GM08714 (cell line): ENCODE results near the gene CEP104.

ENCODE experiments used
- H3K4me3 ChIP-seq: fragments of 200-500 bp; sonication (Bioruptor generic); 2 replicates; pipeline ENCODE4 v1.5.1; 2014; ENCODE audit warnings: mild to moderate bottlenecking, low read length, inconsistent platforms
- ZNF274 ChIP-seq: IDR thresholded peaks from 2 replicates; pipeline ENCODE4 v1.6.1; 2012; ENCODE audit warnings: mild to moderate bottlenecking, low read depth, low read length

CEP104 gene

DNA sequence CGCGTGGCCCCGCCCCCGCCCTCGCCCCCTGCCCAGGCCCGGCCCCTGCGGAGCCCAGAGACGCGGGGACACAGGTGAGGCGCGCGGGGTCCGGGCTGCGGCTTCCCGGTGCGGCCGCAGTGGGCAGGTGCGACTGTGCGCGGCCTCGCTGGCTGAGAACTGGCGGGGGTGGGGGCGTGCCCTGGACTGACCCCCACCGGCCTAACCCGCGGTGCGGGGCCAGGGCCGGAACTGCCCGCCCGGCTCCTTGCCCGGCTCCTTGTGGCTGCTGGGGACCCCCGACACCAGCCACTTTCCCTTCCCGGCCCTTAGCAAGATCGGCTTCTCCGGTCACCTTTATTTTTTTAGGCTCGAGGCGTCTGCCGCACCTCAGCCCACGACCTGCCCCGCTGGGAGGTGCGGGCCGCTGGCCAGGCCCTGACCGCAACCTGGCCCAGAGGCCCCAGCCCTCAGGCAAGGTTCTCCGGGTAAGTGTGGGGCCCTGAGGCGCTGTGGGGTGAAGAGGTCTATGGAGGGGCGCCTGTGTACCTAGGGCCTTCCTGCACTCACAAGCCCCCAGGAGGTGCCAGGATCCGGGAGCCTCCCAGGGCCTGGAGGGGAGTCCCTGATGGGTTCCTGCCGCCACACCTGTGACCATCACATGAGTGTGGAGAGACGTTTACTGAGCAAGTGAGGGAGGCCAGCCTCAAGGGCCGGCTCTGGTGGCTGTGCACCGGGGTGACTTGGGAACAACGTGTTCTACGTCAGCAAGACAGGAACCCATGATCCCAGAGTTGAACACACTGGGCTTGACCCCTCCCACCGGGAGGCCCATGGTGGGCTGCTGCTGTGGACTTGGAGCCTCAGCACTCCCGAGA lies 84.1 kb downstream of the CEP104 start, which contains the start of gene SMIM1:
SMIM1 (plus strand) TSS at position 35 of the 857 bp plus-strand sequence. CDS start 2,625 bp downstream, outside the sequence.
- TF ChIP-seq ZNF274: no peak
- H3K4me3 ChIP-seq: peak within 1 kb of the TSS; percentile 65; the same call in 1 of the 2 replicates

- H3K4me3 ChIP-seq: peak overlapping the region; percentile 65; the same call in 1 of the 2 replicates
- no peak for TF ChIP-seq ZNF274
Observed at GRCh38 chr1:3772027-3772714, 84.8 kb downstream of the CEP104 start.

GRCh38 chr1:3771108-3772026 lies 85.6 kb downstream of the CEP104 start:
- no peak for TF ChIP-seq ZNF274
- peak overlapping the region; percentile 65; the same call in 1 of the 2 replicates for H3K4me3 ChIP-seq

DNA sequence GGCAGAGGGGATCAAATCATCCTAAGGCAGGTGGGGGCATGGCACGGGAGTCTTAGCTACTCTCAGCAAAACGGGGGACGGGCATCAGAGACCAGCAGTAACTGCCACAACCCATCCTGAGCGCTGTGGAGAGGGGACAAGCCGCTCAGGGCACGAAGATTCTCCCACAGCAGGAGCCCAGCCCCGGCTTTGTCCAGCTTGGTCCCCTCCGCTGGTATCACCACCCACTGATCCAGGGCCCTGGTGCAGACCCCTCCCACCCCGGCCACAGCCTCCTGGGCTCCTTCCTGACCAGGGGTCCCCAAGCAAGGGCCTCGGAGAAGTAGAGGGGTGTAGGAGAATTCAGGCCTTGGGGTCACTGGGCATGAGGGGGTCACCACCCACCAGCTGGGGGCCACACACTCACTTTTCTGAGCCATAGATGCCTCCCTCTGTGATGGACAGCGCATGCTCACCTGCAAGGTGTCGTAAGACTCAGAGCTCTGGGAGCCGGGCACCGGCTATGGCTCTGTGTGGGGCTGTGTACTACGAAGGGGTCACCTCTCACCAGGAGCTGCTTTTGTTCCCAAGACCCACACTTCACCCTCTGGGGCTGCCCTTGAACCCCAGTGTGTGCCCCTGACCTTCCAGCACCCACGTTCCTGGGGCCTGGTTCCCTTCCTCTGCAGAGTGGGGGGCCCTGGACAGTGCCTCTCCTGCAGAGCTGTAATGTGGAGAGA lies 86.8 kb downstream of the CEP104 start:
- no peak for TF ChIP-seq ZNF274
- H3K4me3 ChIP-seq: no peak overlapping the region

DNA sequence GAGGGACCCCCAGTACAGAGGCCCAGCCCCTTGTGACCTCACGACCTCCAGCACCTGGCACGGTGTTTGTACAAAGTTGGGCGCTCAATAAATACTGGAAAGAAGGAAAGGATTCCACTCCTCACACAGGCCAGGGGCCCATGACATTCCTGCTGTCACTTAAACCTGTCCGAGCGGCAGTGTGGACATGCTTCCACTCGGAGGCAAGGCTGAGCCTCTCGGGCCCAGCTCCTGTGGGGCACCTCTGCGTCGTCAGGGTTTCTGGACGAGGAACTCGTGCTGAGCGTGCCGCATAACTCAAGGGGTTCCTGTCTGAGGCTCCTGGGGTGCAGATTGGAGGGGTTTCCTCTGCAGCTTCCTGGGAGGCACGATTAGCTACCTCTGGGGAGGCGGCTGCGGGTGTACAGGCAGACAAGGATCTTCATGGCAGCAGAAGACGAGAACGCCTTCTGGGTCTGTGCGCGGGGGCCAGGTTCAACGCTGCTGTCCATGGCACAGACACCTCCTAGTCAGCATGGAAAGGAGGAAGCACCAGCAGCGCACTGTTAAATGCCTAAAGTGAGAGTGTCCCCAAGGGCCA lies 88.1 kb downstream of the CEP104 start:
- no peak for TF ChIP-seq ZNF274
- no peak overlapping the region for H3K4me3 ChIP-seq

- no peak for TF ChIP-seq ZNF274
- no peak overlapping the region for H3K4me3 ChIP-seq
Observed at GRCh38 chr1:3767328-3767925, 89.6 kb downstream of the CEP104 start.

GRCh38 chr1:3763351-3764125 lies 93.5 kb downstream of the CEP104 start:
- TF ChIP-seq ZNF274: no peak
- H3K4me3 ChIP-seq: no peak overlapping the region

DNA sequence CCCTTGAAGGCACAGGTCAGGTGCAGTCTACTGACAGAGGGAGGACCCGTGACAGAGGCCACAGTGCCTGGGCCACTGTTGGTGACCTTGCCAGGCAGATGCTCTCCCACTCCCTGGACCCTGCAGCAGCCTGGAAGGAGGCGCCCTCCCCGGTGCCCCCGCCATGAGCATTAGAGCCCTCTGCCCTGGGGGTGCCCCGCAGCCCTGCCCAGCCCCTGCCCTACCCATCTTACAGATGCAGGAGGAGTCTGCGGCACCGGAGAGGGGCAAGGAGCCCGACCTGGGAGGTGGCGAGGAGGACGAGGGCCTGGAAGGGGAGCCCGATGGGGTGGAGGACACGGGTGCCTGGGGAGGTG lies 94.2 kb downstream of the CEP104 start:
- no peak for TF ChIP-seq ZNF274

DNA sequence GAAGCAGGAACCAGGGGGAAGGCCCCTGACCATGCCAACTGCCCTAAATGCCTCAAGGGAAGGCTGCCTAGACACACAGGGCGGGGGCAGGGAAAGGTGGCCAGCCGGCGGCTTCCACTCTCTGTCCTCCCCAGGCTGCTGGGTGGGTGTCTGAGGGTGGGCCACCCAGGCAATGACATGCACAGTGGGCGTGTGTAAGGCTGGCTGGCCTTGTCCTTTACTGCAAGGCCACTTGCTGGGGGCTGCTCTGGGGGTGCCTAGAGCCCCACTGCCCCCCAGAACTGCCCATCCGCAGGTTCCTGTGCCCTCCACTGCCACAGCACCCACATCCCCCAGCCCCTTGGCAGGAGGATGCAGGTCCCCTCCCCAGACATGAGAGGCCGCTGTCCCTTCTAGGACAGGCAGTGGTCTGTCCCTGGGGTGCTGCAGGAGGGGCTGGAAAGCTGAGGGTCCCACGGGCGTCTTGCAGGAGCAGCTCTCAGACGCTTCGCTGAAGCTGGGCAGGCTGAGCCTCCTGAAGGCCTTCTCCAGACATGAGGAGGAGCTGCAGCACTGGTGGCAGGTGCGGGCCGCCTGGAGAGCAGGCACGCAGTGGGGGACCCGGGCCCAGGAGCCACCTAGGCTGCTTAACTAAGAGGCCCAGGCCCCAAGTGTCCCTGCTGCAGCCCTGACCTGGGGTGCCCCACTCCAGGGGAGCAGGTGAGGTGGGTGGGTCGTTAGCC lies 94.7 kb downstream of the CEP104 start:
- no peak for TF ChIP-seq ZNF274
- H3K4me3 ChIP-seq: no peak overlapping the region

More for the DNA sequence above, 94.2 kb downstream of the CEP104 start:
- H3K4me3 ChIP-seq: no peak overlapping the region
